OCI-LY7 (cell line): ENCODE data around the gene WDR73. TPM values are rescaled to one million over a fixed set of nuclear protein-coding genes. Genes with fewer than 3 reads are reported as not detected.

Experiments used
- BruUV-seq: library from RNA; stranded (reverse); fragments of 400-500 nt; replicated peaks from 2 replicates; lab custom pipeline; 2021; lab: Mats Ljungman, UMichigan
- CTCF ChIA-PET: fragments of 300-600 bp; sonication (Branson Sonifier 250); formaldehyde crosslinking; loops from one replicate; lab custom pipeline; 2022; ENCODE audit warnings: antibody characterized with exemption; ENCODE audit not compliant: unreplicated experiment; lab: Charles Lee
- POLR2A ChIA-PET: fragments of 300-600 bp; sonication (Branson Sonifier 250); formaldehyde crosslinking; loops from one replicate; lab custom pipeline; 2022; ENCODE audit warnings: antibody characterized with exemption; lab: Charles Lee
- DNase-seq: peaks from one replicate; pipeline ENCODE4 v3.0.0-alpha.2; 2015; ENCODE audit warnings: low spot score
- H2AFZ ChIP-seq: fragments of 200-600 bp; sonication (generic), shearing (Covaris generic); 2 replicates; pipeline ENCODE4 v1.6.1; 2014; ENCODE audit warnings: mild to moderate bottlenecking, antibody characterized with exemption, low read length, moderate library complexity
- H3K27ac ChIP-seq: fragments of 200-600 bp; sonication (generic); 2 replicates; pipeline ENCODE4 v1.5.1; 2014; ENCODE audit warnings: mixed run types, low read depth, mild to moderate bottlenecking, moderate library complexity, low read length, inconsistent platforms; ENCODE audit not compliant: poor library complexity, severe bottlenecking
- H3K36me3 ChIP-seq: fragments of 200-600 bp; sonication (generic); 2 replicates; pipeline ENCODE4 v1.6.1; 2014; ENCODE audit warnings: mild to moderate bottlenecking, antibody characterized with exemption, low read length, moderate library complexity, mixed read lengths; ENCODE audit not compliant: insufficient read depth
- H3K4me1 ChIP-seq: fragments of 200-600 bp; sonication (generic); 2 replicates; pipeline ENCODE4 v1.5.1; 2014; ENCODE audit warnings: mild to moderate bottlenecking, low read length; ENCODE audit not compliant: insufficient read depth, poor library complexity, severe bottlenecking
- H3K4me2 ChIP-seq: fragments of 200-600 bp; sonication (generic); 2 replicates; pipeline ENCODE4 v1.6.1; 2014; ENCODE audit warnings: mild to moderate bottlenecking, low read length
- H3K4me3 ChIP-seq: fragments of 200-600 bp; sonication (generic); 2 replicates; pipeline ENCODE4 v1.5.1; 2014; ENCODE audit warnings: mild to moderate bottlenecking, low read depth, low read length; ENCODE audit not compliant: poor library complexity, severe bottlenecking
- H3K79me2 ChIP-seq: fragments of 200-600 bp; sonication (generic); 2 replicates; pipeline ENCODE4 v1.6.1; 2016; ENCODE audit warnings: low read depth, mild to moderate bottlenecking, low read length, moderate library complexity, mixed read lengths; ENCODE audit not compliant: insufficient read depth
- H3K9me2 ChIP-seq: fragments of 200-600 bp; sonication (generic); 2 replicates; pipeline ENCODE4 v1.6.1; 2016; ENCODE audit warnings: mild to moderate bottlenecking, low read length, mixed read lengths; ENCODE audit not compliant: insufficient read depth
- H3K9me3 ChIP-seq: fragments of 200-600 bp; sonication (generic); 2 replicates; pipeline ENCODE4 v1.6.1; 2014; ENCODE audit warnings: mild to moderate bottlenecking, mixed run types, low read length, mixed read lengths
- H4K20me1 ChIP-seq: fragments of 200-600 bp; sonication (generic); 2 replicates; pipeline ENCODE4 v1.6.1; 2014; ENCODE audit warnings: mild to moderate bottlenecking, antibody characterized with exemption, low read length, moderate library complexity, mixed read lengths; ENCODE audit not compliant: insufficient read depth
- CTCF ChIP-seq: fragments of 200-600 bp; sonication (generic); conservative IDR thresholded peaks from 2 replicates; pipeline ENCODE4 v1.5.1; 2014; ENCODE audit warnings: mild to moderate bottlenecking, antibody characterized with exemption, low read length, moderate library complexity, mixed read lengths
- EZH2phosphoT487 ChIP-seq: fragments of 200-600 bp; sonication (generic); IDR thresholded peaks from 2 replicates; pipeline ENCODE4 v1.6.1; 2018; ENCODE audit warnings: low read depth, borderline replicate concordance, mild to moderate bottlenecking, mixed run types, antibody characterized with exemption, low read length, moderate library complexity, mixed read lengths
- intact Hi-C: fragments of 100-400 bp; cut with micrococcal nuclease; formaldehyde crosslinking; loops from one replicate; pipeline ENCODE4 v1.10.0; 2022; ENCODE audit not compliant: unreplicated experiment
- total RNA-seq, 2 experiments: library from RNA; depleted of rRNA in 1 of 2; stranded (reverse); fragments of >200 nt in 1 of 2; shearing (Covaris generic) in 1 of 2; gene quantifications; 2 replicates each; pipeline ENCODE4 v1.2.3, GENCODE V29; 2014 to 2022

Gene WDR73
- total RNA-seq, 2 experiments from 2014 or later: 28.7 to 38.1 TPM

- POLR2A ChIA-PET: interaction anchor here (0.7 to 1.5 kb wide), 3 partner anchors 9 to 53 kb away, joined by 3 to 6 read pairs (median 3); no protein-coding TSS in a partner anchor
- intact Hi-C loops: no loop called here
- Histone ChIP-seq H3K4me3 (no peak overlapping the region), H3K36me3 (peaks cover 26% of the 10 kb centered on the region), H3K9me2 (no peaks in the 10 kb centered on the region), H3K4me2 (no peak overlapping the region), H3K4me1 (no peaks in the 10 kb centered on the region), H3K27ac (no peak overlapping the region), H3K9me3 (no peaks in the 10 kb centered on the region), H4K20me1 (no peaks in the 10 kb centered on the region), H2AFZ (no peak overlapping the region), H3K79me2 (no peaks in the 10 kb centered on the region)
- BruUV-seq: no TSS peak
- no peak for TF ChIP-seq CTCF
- TF ChIP-seq EZH2phosphoT487: no peak
- CTCF ChIA-PET: interaction anchor here (0.5 to 0.6 kb wide), 2 partner anchors 27 to 34 kb away, joined by 3 to 4 read pairs; no protein-coding TSS in a partner anchor
- DNase-seq: no peak
Observed at GRCh38 chr15:84621358-84621979, 32.6 kb downstream of the WDR73 start.

DNA sequence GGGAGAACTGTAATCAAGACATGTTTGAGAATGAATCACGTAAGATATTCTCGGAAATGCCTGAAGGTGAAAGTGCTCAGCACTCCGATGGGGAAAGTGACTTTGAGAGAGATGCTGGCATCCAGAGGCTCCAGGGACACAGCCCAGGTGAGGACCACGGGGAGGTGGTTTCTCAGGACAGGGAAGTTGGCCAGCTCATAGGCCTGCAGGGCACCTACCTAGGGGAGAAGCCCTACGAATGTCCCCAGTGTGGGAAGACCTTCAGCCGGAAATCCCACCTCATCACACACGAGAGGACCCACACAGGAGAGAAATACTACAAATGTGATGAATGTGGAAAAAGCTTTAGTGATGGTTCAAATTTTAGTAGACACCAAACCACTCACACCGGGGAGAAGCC is 33.5 kb downstream of the WDR73 start:
- ChIA-PET POLR2A (interaction anchor here (0.7 to 1.5 kb wide), 3 partner anchors 8 to 12 kb away, joined by 3 to 7 read pairs (median 6); no protein-coding TSS in a partner anchor), CTCF (no interaction called here)
- H3K4me2 ChIP-seq: no peak overlapping the region
- intact Hi-C loops: no loop called here
- no peak overlapping the region for H3K4me3 ChIP-seq
- H3K4me1 ChIP-seq: no peaks in the 10 kb centered on the region
- H3K36me3 ChIP-seq: peaks cover 26% of the 10 kb centered on the region
- no peak for TF ChIP-seq CTCF
- TF ChIP-seq EZH2phosphoT487: no peak
- H2AFZ ChIP-seq: no peak overlapping the region
- no peak overlapping the region for H3K27ac ChIP-seq
- no peak for DNase-seq
- H3K79me2 ChIP-seq: no peaks in the 10 kb centered on the region
- no peaks in the 10 kb centered on the region for H4K20me1 ChIP-seq
- no TSS peak for BruUV-seq
- H3K9me3 ChIP-seq: no peaks in the 10 kb centered on the region
- no peaks in the 10 kb centered on the region for H3K9me2 ChIP-seq

DNA sequence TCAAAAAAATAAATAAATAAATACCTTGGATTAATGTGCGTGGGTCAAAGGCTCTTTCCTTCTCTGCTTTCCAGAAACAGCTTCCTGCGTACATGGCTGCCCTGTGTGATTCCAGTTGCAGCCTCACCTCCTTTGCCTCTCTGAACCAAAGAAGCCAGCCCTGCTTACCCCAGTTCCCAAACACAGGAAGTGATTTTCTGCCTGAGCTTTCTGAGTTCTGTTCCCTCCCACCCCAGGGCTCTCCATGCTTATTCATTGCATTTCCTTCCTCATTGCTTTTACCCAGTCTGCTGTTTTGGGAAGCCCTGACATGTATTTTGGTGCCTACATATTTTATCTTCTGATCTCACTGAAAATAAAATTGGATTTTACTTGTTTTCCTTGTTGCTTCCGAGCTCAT is 37.8 kb downstream of the WDR73 start:
- no peak for DNase-seq
- BruUV-seq: no TSS peak
- Histone ChIP-seq H3K79me2 (no peaks in the 10 kb centered on the region), H3K9me2 (no peaks in the 10 kb centered on the region), H3K9me3 (no peaks in the 10 kb centered on the region), H3K4me3 (no peak overlapping the region), H3K36me3 (peaks cover 7% of the 10 kb centered on the region; the same call in 1 of the 2 replicates), H4K20me1 (no peaks in the 10 kb centered on the region; the same call in 1 of the 2 replicates), H3K4me2 (no peak overlapping the region), H2AFZ (no peak overlapping the region), H3K4me1 (no peaks in the 10 kb centered on the region), H3K27ac (no peak overlapping the region)
- ChIA-PET CTCF (no interaction called here), POLR2A (interaction anchor here (0.6 to 0.7 kb wide), 2 partner anchors 15 to 148 kb away, joined by 3 read pairs; no protein-coding TSS in a partner anchor)
- intact Hi-C loops: no loop called here
- TF ChIP-seq CTCF (no peak), EZH2phosphoT487 (no peak)
